Skeletal muscle satellite cell (primary cell): ENCODE data around the gene FAM177A1.
"Not testable (repeated sequence)": the region's sequence is repeated elsewhere in the genome, so short reads cannot be mapped to it uniquely, and the experiment has no call there.

Experiments
- H3K27me3 ChIP-seq: 2 replicates; pipeline ENCODE4 v1.7.0; 2013; ENCODE audit warnings: low read length; ENCODE audit not compliant: control insufficient read depth, insufficient read depth
- H3K36me3 ChIP-seq: 2 replicates; pipeline ENCODE4 v1.7.0; 2013; ENCODE audit warnings: mild to moderate bottlenecking, control low read depth, low read length; ENCODE audit not compliant: insufficient read depth
- H3K4me1 ChIP-seq: 2 replicates; pipeline ENCODE4 v1.7.0; 2013; ENCODE audit warnings: low read length; ENCODE audit not compliant: control insufficient read depth, insufficient read depth
- H3K4me2 ChIP-seq: 2 replicates; pipeline ENCODE4 v1.7.0; 2013; ENCODE audit warnings: mild to moderate bottlenecking, low read length
- H3K4me3 ChIP-seq: 2 replicates; pipeline ENCODE4 v1.7.0; 2013; ENCODE audit warnings: low read length
- H3K9ac ChIP-seq: 2 replicates; pipeline ENCODE4 v1.7.0; 2013; ENCODE audit warnings: mild to moderate bottlenecking, low read depth, low read length, moderate library complexity
- H3K9me3 ChIP-seq: replicated peaks from 2 replicates; pipeline ENCODE4 v1.7.0; 2013; ENCODE audit warnings: mild to moderate bottlenecking, control low read depth, low read length

FAM177A1 gene

DNA sequence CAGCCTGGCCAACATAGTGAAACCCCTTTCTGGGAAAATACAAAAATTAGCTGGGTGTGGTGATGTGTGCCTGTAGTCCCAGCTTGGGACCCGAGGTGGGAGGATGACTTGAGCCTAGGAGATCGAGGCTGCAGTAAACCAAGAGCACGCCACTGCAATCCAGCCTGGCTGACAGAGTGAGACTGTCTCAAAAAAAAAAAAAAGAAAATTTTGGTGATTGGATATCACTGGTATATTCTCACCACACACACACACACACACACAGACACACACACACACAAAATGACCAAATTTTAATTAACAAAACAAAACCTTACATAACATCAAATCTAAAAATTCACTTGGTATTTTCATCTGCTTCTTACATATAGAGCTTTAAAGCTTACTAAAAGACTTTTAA lies 3.4 kb upstream of the FAM177A1 start:
- no peaks in the 10 kb centered on the region for H3K27me3 ChIP-seq
- no peaks in the 10 kb centered on the region for H3K36me3 ChIP-seq
- H3K4me2 ChIP-seq = no peak overlapping the region
- no peaks in the 10 kb centered on the region for H3K9me3 ChIP-seq
- no peak overlapping the region for H3K9ac ChIP-seq
- peaks cover 5% of the 10 kb centered on the region for H3K4me1 ChIP-seq
- H3K4me3 ChIP-seq = no peak overlapping the region

DNA sequence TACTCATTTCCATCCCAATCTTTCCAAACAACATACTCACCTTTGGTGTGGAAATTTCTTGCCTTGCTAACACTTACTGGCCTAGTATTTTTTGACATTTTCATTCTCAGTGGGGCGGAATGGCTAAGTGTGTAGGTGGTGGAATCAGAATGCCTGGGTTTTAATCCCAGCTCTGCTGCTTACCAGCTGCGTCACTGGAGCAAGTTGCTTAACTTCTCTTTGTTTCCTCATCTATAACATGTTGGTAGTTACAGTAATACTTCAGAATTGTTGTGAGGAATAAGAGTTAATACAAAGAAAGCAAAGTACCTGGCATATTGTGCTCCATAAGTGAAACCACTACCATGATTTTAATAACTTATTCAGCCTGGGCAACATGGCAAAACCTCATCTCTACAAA lies 3.0 kb upstream of the FAM177A1 start:
- Histone ChIP-seq H3K4me3 (no peak overlapping the region), H3K9ac (no peak overlapping the region), H3K27me3 (no peaks in the 10 kb centered on the region), H3K4me1 (peaks cover 9% of the 10 kb centered on the region), H3K4me2 (no peak overlapping the region), H3K36me3 (no peaks in the 10 kb centered on the region), H3K9me3 (no peaks in the 10 kb centered on the region)

DNA sequence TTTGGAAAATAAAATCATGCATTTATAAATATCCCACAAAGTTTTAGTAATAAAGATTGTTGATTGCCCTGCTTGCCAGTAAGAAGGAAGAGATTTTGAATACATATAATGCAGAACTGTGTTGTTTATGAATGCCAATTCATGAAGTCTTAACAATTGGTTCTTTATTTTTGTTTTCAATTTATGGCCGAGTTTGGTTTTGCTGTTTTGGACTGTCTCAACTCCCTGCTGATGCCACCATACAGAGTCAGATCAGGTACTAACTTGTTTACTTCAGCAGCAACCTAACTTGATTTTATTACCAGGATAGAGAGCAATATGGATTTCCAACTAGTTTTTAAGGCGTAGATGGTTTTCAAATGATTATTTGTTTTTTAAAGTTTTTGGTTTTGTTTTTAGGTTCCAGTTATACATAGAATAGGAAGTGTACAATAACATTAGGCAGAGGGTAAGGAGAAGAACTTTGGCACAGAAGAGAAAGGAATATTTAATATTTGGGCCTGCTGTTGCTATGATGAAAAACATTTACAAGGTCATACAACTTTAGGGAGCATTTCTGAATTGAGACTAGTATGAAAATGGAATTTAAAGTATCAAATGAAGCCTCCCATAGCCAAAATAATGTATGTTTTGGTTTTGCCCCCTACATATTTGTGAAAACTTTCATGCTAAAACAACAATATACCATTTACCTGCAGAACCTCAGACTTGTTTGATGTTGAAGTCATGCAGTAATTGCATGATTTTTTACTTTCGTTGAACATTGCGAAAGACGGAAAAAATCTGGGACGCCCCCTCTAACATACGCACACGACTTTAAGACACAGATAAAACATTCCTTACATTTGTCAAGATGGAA lies 904 bp upstream of the FAM177A1 start:
- H3K4me1 ChIP-seq = peaks cover 11% of the 10 kb centered on the region
- H3K27me3 ChIP-seq = no peaks in the 10 kb centered on the region
- H3K9ac ChIP-seq = peak overlapping the region; percentile 97
- no peaks in the 10 kb centered on the region for H3K9me3 ChIP-seq
- H3K4me2 ChIP-seq = peak overlapping the region; percentile 82
- no peaks in the 10 kb centered on the region for H3K36me3 ChIP-seq
- H3K4me3 ChIP-seq = peak overlapping the region; percentile 94

DNA sequence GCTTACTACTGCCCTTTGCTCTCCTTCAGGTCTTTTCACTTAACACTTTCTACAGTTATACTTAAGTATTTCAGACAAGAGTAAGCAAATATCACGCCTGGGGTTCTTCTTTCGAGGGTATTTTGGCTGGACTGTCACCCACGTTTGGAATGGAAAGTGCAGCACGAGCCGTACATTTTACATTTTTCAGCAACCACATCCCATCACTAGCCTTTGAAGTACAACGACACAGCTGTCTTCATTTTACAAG lies 349 bp upstream of the FAM177A1 start:
- no peaks in the 10 kb centered on the region for H3K27me3 ChIP-seq
- peaks cover 16% of the 10 kb centered on the region for H3K4me1 ChIP-seq
- no peaks in the 10 kb centered on the region for H3K9me3 ChIP-seq
- peak overlapping the region; percentile 94 for H3K4me3 ChIP-seq
- H3K36me3 ChIP-seq = no peaks in the 10 kb centered on the region
- H3K4me2 ChIP-seq = peak overlapping the region; percentile 82
- peak overlapping the region; percentile 97 for H3K9ac ChIP-seq

DNA sequence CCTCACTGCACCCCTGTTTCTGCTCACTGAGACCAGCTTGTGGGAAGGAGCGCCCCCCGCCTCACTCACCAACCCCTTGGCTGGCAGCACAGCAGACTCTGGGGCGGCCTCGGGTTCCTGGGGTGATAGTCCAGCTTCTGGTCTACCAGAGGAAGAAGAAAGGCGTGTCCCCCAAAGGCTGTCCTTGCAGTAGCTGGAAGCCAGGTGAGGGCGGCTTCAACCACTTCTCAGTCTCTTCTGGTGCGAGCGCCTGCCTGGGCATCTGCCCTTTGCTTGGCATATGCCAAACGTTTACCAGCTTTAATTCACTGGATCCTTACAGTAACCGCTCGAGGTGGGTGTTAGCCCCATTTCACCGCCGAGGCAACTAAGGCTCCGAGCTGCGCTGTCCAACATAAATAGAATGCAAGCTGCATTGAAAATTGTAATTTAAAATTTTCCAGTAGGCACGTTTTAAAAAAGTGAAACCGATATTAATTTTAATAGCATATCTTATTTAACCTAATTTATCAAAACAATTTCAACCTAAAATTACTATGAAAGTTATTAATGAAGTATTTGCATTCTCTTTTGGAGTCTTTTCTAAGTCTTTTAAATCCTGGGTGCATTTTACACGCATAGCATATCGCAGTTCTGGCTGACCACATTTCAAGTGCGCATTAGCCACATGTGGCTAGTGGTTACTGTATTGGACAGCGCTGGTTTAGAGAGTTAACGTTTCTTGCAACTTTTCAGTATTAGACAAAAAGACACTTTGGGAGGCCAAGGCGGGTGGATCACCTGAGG lies 872 bp downstream of the FAM177A1 start:
- Histone ChIP-seq H3K27me3 (no peaks in the 10 kb centered on the region), H3K4me1 (peaks cover 27% of the 10 kb centered on the region), H3K4me2 (peak overlapping the region; percentile 82), H3K36me3 (no peaks in the 10 kb centered on the region), H3K4me3 (peak overlapping the region; percentile 94), H3K9me3 (no peaks in the 10 kb centered on the region), H3K9ac (peak overlapping the region; percentile 97)

DNA sequence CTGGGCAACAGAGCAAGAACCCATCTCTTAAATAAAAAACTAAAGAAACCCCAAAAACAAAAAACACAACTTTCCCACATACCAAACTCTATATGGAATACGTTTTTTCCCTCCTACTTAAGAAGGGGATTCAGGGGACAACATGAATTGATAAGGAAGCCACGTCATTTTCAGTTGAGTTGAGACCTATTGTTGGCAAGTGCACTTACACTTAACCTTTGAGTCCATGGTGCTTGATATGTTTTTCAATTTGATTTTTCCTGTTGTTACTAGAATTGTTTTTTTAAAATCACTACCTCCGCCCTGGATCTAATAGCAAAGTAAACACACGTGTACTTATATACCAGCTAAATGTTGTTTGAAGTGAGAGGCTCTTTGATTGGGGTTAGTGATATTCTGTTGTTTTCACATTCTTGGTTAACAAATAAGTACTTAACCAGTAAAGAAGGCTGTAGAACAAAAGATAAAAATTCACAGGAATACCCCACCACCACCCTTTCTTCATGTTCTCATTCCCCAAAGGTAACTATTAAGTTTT lies 2.0 kb downstream of the FAM177A1 start:
- Histone ChIP-seq H3K4me2 (peak overlapping the region; percentile 82), H3K27me3 (no peaks in the 10 kb centered on the region), H3K4me3 (no peak overlapping the region), H3K36me3 (peaks cover 2% of the 10 kb centered on the region), H3K9me3 (no peaks in the 10 kb centered on the region), H3K9ac (no peak overlapping the region), H3K4me1 (peaks cover 31% of the 10 kb centered on the region)

DNA sequence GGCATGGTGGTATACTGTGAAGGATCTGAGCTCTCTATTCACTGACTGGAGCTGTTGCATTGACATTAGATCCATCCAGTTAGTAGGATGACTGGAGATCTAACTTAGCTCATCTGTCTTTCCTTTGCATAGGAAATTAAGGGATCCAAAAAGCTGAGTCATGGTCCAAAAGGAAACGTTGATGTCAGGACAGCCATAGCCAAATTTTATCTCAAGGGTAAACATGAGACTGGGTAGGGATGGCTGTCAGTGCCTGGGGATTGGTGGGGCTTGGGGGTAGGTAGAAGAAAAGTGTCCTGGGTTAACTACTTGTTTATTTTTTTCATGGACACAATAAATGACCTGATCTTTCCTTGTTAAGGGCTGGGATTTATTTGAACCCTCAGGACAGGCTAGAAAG lies 4.6 kb downstream of the FAM177A1 start:
- no peaks in the 10 kb centered on the region for H3K9me3 ChIP-seq
- peak overlapping the region; percentile 77 for H3K9ac ChIP-seq
- peaks cover 28% of the 10 kb centered on the region for H3K4me1 ChIP-seq
- no peak overlapping the region for H3K4me2 ChIP-seq
- no peak overlapping the region for H3K4me3 ChIP-seq
- peaks cover 7% of the 10 kb centered on the region for H3K36me3 ChIP-seq
- H3K27me3 ChIP-seq = no peaks in the 10 kb centered on the region

DNA sequence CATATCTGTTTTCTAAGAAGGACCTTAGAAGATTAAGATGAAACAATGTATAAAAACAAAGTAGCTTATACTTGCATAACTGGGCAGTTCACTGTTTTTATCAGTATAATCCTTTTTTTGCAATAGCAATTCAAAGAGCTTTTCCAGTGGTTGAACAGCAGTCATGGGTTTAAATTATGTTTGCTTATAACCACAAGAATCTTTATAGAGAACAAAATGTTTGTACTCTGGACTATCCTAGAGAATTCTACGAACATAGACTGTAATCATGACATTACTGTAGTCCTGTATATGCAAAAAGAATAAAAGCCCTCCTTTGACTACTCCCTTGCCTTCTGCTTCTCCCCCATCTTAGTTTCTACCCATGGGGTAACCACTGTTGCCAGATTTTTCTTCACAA lies 5.7 kb downstream of the FAM177A1 start:
- peak overlapping the region; percentile 70 for H3K4me2 ChIP-seq
- peaks cover 9% of the 10 kb centered on the region for H3K36me3 ChIP-seq
- H3K9ac ChIP-seq = peak overlapping the region; percentile 77
- H3K9me3 ChIP-seq = no peaks in the 10 kb centered on the region
- H3K4me3 ChIP-seq = peak overlapping the region; percentile 44
- peaks cover 28% of the 10 kb centered on the region for H3K4me1 ChIP-seq
- no peaks in the 10 kb centered on the region for H3K27me3 ChIP-seq

DNA sequence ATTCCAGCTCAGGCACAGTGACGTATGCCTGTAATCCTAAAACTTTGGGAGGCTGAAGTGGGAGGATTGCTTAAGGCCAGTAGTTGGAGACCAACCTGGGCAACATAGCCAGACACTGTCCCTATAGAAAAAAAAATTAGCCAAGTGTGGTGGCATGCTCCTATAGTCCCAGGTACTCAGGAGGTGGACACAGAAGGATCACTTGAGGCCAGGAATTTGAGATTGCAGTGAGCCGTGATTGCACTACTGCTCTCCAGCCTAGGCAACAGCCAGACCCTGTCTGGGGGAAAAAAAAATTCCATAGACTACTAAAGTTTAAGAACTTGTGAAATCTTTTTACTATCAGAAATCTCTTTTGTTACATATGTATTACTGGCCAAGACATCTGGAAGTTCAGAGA lies 6.6 kb downstream of the FAM177A1 start:
- Histone ChIP-seq H3K9ac (no peak overlapping the region), H3K4me1 (peaks cover 27% of the 10 kb centered on the region), H3K4me2 (no peak overlapping the region), H3K36me3 (peaks cover 9% of the 10 kb centered on the region), H3K27me3 (no peaks in the 10 kb centered on the region), H3K9me3 (no peaks in the 10 kb centered on the region), H3K4me3 (no peak overlapping the region)

DNA sequence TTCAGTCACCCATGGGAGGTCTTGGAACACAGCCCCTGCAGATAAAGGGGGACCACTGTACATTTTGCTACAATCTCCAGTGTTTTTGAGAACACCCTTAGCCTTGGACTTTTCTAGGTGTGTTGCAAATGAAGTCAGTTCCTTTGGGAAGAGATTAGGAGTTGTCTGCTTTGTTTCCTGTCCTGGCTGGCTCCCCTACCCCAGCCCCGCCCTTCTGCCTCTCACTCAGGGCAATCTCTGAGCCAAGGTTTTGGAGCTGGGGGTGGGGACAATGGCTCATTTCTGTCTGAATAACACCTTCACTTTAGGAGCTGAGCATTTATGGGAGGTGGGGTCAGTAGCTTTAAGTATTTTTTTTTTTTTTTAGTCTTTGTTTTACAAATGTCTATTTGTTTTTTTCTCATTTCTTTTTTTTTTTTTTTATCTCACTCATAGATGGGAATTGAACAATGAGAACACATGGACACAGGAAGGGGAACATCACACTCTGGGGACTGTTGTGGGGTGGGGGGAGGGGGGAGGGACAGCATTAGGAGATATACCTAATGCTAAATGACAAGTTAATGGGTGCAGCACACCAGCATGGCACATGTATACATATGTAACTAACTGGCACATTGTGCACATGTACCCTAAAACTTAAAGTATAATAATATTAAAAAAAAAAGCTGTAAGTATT lies 15.2 kb downstream of the FAM177A1 start:
- peaks cover 27% of the 10 kb centered on the region for H3K36me3 ChIP-seq
- not testable (repeated sequence) for H3K4me1 ChIP-seq, H3K9ac ChIP-seq, H3K27me3 ChIP-seq, H3K4me3 ChIP-seq, H3K9me3 ChIP-seq
- peak overlapping the region; percentile 52 for H3K4me2 ChIP-seq

DNA sequence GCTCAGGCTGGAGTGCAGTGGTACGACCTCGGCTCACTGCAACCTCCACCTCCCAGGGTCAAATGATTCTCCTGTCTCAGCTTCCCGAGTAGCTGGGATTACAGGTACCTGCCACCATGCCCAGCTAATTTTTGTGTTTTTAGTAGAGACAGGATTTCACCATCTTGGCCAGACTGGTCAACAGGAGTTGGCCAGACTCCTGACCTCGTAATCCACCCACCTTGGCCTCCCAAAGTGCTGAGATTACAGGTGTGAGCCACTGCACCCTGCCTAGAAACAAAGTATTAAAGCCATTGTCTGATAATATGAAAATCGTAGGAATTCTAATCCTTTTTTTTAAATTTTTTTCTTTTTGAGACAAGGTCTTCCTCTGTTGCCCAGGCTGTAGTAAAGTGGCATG lies 19.7 kb downstream of the FAM177A1 start:
- H3K4me1 ChIP-seq, H3K9ac ChIP-seq, H3K4me3 ChIP-seq, H3K4me2 ChIP-seq, H3K27me3 ChIP-seq, H3K9me3 ChIP-seq: not testable (repeated sequence)
- H3K36me3 ChIP-seq = peaks cover 20% of the 10 kb centered on the region
